Heart left ventricle (tissue), 16 donors: ENCODE data around the gene FEN1. TPM values are rescaled to one million over a fixed set of nuclear protein-coding genes. Genes with fewer than 3 reads are reported as not detected.
A peak's percentile ranks its signal among the peaks of the same experiment; 100 is the strongest.

Experiments
- ATAC-seq, 4 donors: fragments of 200-7000 bp; cut with Tn5 transposase; one replicate each; pipeline ENCODE4 v1.9.1; 2020 to 2022; ENCODE audit warnings: moderate library complexity in 4 of 4, mild to moderate bottlenecking in 3 of 4, moderate number of reproducible peaks in 1 of 4
- DNase-seq, 5 donors: peaks; one replicate each; pipeline ENCODE4 v3.0.0-alpha.2; 2020
- H3K27ac ChIP-seq, 12 donors: fragments of 200-600 bp; sonication (generic) in 4 of 12; one replicate each; pipeline versions ENCODE4 v1.5.0 to v1.8.0; 2016 to 2022; ENCODE audit warnings: mild to moderate bottlenecking in 2 of 12
- H3K27me3 ChIP-seq, 9 donors: fragments of 200-600 bp; sonication (generic) in 2 of 9; one replicate each; pipeline versions ENCODE4 v1.5.1 to v1.8.0; 2016 to 2022; ENCODE audit warnings: mild to moderate bottlenecking in 3 of 9
- H3K36me3 ChIP-seq, 9 donors: fragments of 200-600 bp; sonication (generic) in 2 of 9; one replicate each; pipeline versions ENCODE4 v1.5.0 to v1.8.0; 2018 to 2022; ENCODE audit warnings: mild to moderate bottlenecking in 2 of 9
- H3K4me1 ChIP-seq, 12 donors: fragments of 200-600 bp; sonication (generic) in 4 of 12; one replicate each; pipeline versions ENCODE4 v1.5.0 to v1.8.0; 2016 to 2022; ENCODE audit warnings: mild to moderate bottlenecking in 3 of 12
- H3K4me3 ChIP-seq, 12 donors: fragments of 200-600 bp; sonication (generic) in 4 of 12; one replicate each; pipeline versions ENCODE4 v1.5.0 to v1.8.0; 2017 to 2022; ENCODE audit warnings: mild to moderate bottlenecking in 9 of 12, moderate library complexity in 4 of 12
- H3K9me3 ChIP-seq, 12 donors: fragments of 200-600 bp; sonication (generic) in 4 of 12; one replicate each; pipeline versions ENCODE4 v1.5.0 to v1.8.0; 2016 to 2022; ENCODE audit warnings: mild to moderate bottlenecking in 1 of 12
- CTCF ChIP-seq, 12 donors: fragments of 200-600 bp; sonication (generic) in 4 of 12; IDR thresholded peaks; one replicate each; pipeline versions ENCODE4 v1.5.0 to v1.8.0; 2018 to 2022; ENCODE audit warnings: antibody characterized with exemption in 12 of 12, mild to moderate bottlenecking in 5 of 12
- POLR2A ChIP-seq, 2 donors: fragments of 450-650 bp; IDR thresholded peaks; one replicate each; pipeline ENCODE4 v1.6.1; 2017; ENCODE audit warnings: antibody characterized with exemption in 2 of 2, mild to moderate bottlenecking in 2 of 2, moderate library complexity in 2 of 2
- WGBS, 4 donors: extraction: QIAGEN DNeasy Blood & Tissue Kit in 2 of 4; methylation state at CpG; one replicate each; pipeline versions ENCODE4 v1.1.5 to v1.1.7; 2013 to 2018; 5-methylcytosine and 5-hydroxymethylcytosine counted together
- intact Hi-C, 10 donors: fragments of 100-400 bp; cut with DNase I; formaldehyde crosslinking; loops; one replicate each; pipeline versions ENCODE4 v1.11.1 to v1.14.2; 2022
- polyA plus RNA-seq, 2 donors: library from polyadenylated mRNA; stranded (reverse); fragments of 200-250 nt; gene quantifications; one replicate each; pipeline ENCODE4 v1.2.3, GENCODE V29; 2013
- total RNA-seq, 9 donors: library from RNA; depleted of rRNA in 2 of 9; stranded (reverse); fragments of >200 nt in 2 of 9; fragmentation: NEBNext Ultra II Directional in 3 of 9; extraction: Animal tissue kit (Norgen Biotek cat#: 25700) in 3 of 9; gene quantifications; one replicate each; pipeline versions ENCODE4 v1.1.0 to v1.2.4, GENCODE V29; 2016 to 2023
- donor health status: ischemic (EF 13 %, LVEDD 7.1; RV severe dilation, severe dysfunction).
- donor health status: healthy with polysubstance abuse.
- donor health status: DM: no; HTN: yes; CAD: no.
- donor health status: DM: no; HTN: no; CAD: no.
- donor health status: ischemic (EF 25% LVEDD 6.9; RV normal size, moderate dysfunction).
- donor health status: ischemic (EF 25% LVEDD 5.7; RV mildly dilated, moderate dysfunction).
- donor health status: healthy.
- donor health status: DM: yes; HTN: yes; CAD: no.
- donor health status: ischemic (EF 35%, LVEDD 5.7; RV mildly dilated, moderate dysfunction).
- donor health status: nonischemic (EF 11% LVEDD 7.7; RV severe dilation, severe dysfunction).
- donor health status: DM: yes; HTN: yes; CAD: no.
- donor health status: PGD.
- donor health status: ischemic (EF 29% LVEDD 5.4; RV normal size, mild dysfunction).
- donor health status: nonischemic (EF 23%, LVEDD 6.1; RV moderate dilation, normal function).

The FEN1 gene
- total and polyA plus RNA-seq, 11 donors = 2.6 to 13.7 (median 6.8) TPM

- 43 to 63% (median 51%) methylated on average over 5 to 7 of the region's 7 CpGs for WGBS, 4 donors
- intact Hi-C loops = no loop called here
- no peaks in the 10 kb centered on the region for H3K9me3 ChIP-seq
- DNase-seq = peak in 3 of 5 donors; percentile 36 to 66 (median 58)
- TF ChIP-seq CTCF (IDR thresholded peaks at IDR 0.05) (peak in 1 of 12 donors; percentile 7), POLR2A (IDR thresholded peaks at IDR 0.05) (no peak)
- ATAC-seq = peak; percentile 3 to 59 (median 32)
- no peaks in the 10 kb centered on the region for H3K27me3 ChIP-seq
- peak overlapping the region in 3 of 12 donors; percentile 6 to 18 (median 15) for H3K27ac ChIP-seq
- no peaks in the 10 kb centered on the region for H3K36me3 ChIP-seq
- peaks cover 0 to 73% (median 44%) of the 10 kb centered on the region in 12 donors for H3K4me1 ChIP-seq
- H3K4me3 ChIP-seq = no peak overlapping the region
Measured at GRCh38 chr11:61832754-61833153, 40.0 kb downstream of the FEN1 start.

- intact Hi-C loops = no loop called here
- Histone ChIP-seq H3K4me3 (no peak overlapping the region), H3K36me3 (peaks cover 0 to 7% (median 0%) of the 10 kb centered on the region in 9 donors), H3K27me3 (no peaks in the 10 kb centered on the region), H3K9me3 (no peaks in the 10 kb centered on the region), H3K27ac (peak overlapping the region in 2 of 12 donors; percentile 15 to 27), H3K4me1 (peaks cover 0 to 72% (median 40%) of the 10 kb centered on the region in 12 donors)
- TF ChIP-seq CTCF (IDR thresholded peaks at IDR 0.05) = no peak
- no peak for TF ChIP-seq POLR2A (IDR thresholded peaks at IDR 0.05)
- ATAC-seq (no peak), DNase-seq (peak in 2 of 5 donors; percentile 10 to 21)
- WGBS, 4 donors = 73 to 91% (median 79%) methylated on average over 11 of the region's 11 CpGs
Measured at GRCh38 chr11:61833471-61833870, 40.8 kb downstream of the FEN1 start.

- ATAC-seq = no peak
- Histone ChIP-seq H3K4me3 (no peak overlapping the region), H3K4me1 (peaks cover 0 to 68% (median 36%) of the 10 kb centered on the region in 12 donors), H3K9me3 (no peaks in the 10 kb centered on the region), H3K27ac (peak overlapping the region in 11 of 12 donors; percentile 27 to 84 (median 70)), H3K27me3 (no peaks in the 10 kb centered on the region), H3K36me3 (peaks cover 0 to 7% (median 0%) of the 10 kb centered on the region in 9 donors)
- peak in 1 of 5 donors; percentile 18 for DNase-seq
- WGBS, 4 donors = 90 to 95% (median 94%) methylated on average over 12 of the region's 12 CpGs
- intact Hi-C loops = no loop called here
- TF ChIP-seq CTCF (IDR thresholded peaks at IDR 0.05) (no peak), POLR2A (IDR thresholded peaks at IDR 0.05) (no peak)
Measured at GRCh38 chr11:61833926-61834277, 41.2 kb downstream of the FEN1 start.

- Histone ChIP-seq H3K36me3 (peaks cover 0 to 11% (median 0%) of the 10 kb centered on the region in 9 donors), H3K27ac (peak overlapping the region; percentile 13 to 84 (median 70)), H3K4me1 (peaks cover 0 to 62% (median 32%) of the 10 kb centered on the region in 12 donors), H3K9me3 (no peaks in the 10 kb centered on the region), H3K27me3 (no peaks in the 10 kb centered on the region), H3K4me3 (no peak overlapping the region)
- TF ChIP-seq POLR2A (IDR thresholded peaks at IDR 0.05) (no peak), CTCF (IDR thresholded peaks at IDR 0.05) (no peak)
- intact Hi-C loops = no loop called here
- DNase-seq = peak; percentile 67 to 79 (median 74)
- 47 to 54% (median 49%) methylated on average over 10 to 12 of the region's 12 CpGs for WGBS, 4 donors
- ATAC-seq = peak; percentile 50 to 89 (median 87)
Measured at GRCh38 chr11:61834278-61835048, 41.8 kb downstream of the FEN1 start.
